Lower leg skin (tissue), 4 donors: Measurements from ENCODE around the gene LYSET. TPM values are rescaled to one million over a fixed set of nuclear protein-coding genes. Genes with fewer than 3 reads are reported as not detected.

Experiments
- DNase-seq, 2 donors: peaks; one replicate each; pipeline ENCODE4 v3.0.0-alpha.2; 2019; ENCODE audit warnings: low spot score in 2 of 2
- H3K4me3 ChIP-seq: fragments of 200-600 bp; sonication (generic); 2 replicates; pipeline ENCODE4 v1.5.1; 2017; ENCODE audit warnings: mild to moderate bottlenecking, low read depth; ENCODE audit not compliant: poor library complexity, severe bottlenecking
- CTCF ChIP-seq, 3 donors: fragments of 450-650 bp; IDR thresholded peaks; one replicate each; pipeline ENCODE4 v1.5.1; 2016; ENCODE audit warnings: antibody characterized with exemption in 3 of 3, mild to moderate bottlenecking in 3 of 3, moderate library complexity in 2 of 3
- POLR2A ChIP-seq, 2 donors: fragments of 450-650 bp; IDR thresholded peaks; one replicate each; pipeline ENCODE4 v1.6.1; 2016 to 2017; ENCODE audit warnings: antibody characterized with exemption in 2 of 2, mild to moderate bottlenecking in 1 of 2, moderate library complexity in 1 of 2
- WGBS, 2 donors: methylation state at CpG; one replicate each; pipeline ENCODE4 v1.1.5; 2018; 5-methylcytosine and 5-hydroxymethylcytosine counted together
- intact Hi-C: fragments of 100-400 bp; cut with DNase I; formaldehyde crosslinking; loops from one replicate; pipeline ENCODE4 v1.15.0; 2023; ENCODE audit warnings: low total_unique reads
- total RNA-seq, 4 donors: library from RNA; depleted of rRNA; stranded (reverse); fragments of >200 nt; gene quantifications; one replicate each; pipeline ENCODE4 v1.1.0, GENCODE V29; 2016

Gene LYSET
- total RNA-seq, 4 donors from 2014 or later: 3.1 to 9.1 (median 4.4) TPM

- DNase-seq: no peak
- 43 to 51% methylated on average over 10 of the region's 10 CpGs for WGBS, 2 donors
- intact Hi-C loops: no loop called here
Measured at GRCh38 chr14:93234798-93235197, 49.7 kb downstream of the LYSET start.

More at GRCh38 chr14:93234798-93235197, 49.7 kb downstream of the LYSET start:
- no peak overlapping the region for H3K4me3 ChIP-seq
- no peak for TF ChIP-seq POLR2A (IDR thresholded peaks at IDR 0.05)
- no peak for TF ChIP-seq CTCF (IDR thresholded peaks at IDR 0.05)

Other genes with a start within 250 kb of the LYSET start
- gene ITPK1, start 69.4 kb upstream of the LYSET start, total RNA-seq: 10 to 100 TPM; 37.5 to 47.5 (median 41.4) TPM
- 10 to 100 TPM; 24.7 to 26.4 (median 25.5) TPM for gene MOAP1, start 420 bp upstream of the LYSET start, total RNA-seq
- gene GON7, start 21.7 kb downstream of the LYSET start, total RNA-seq: 1 to 10 TPM; 4.0 to 8.4 (median 6.1) TPM
- gene UBR7, start 21.9 kb downstream of the LYSET start, total RNA-seq: 10 to 100 TPM; 20.3 to 36.5 (median 31.1) TPM
- 100 to 1,000 TPM in 1 of 4 donors, 10 to 100 TPM in 3; 19.7 to 114 (median 25.7) TPM for gene BTBD7, start 147.7 kb downstream of the LYSET start, total RNA-seq
- gene COX8C, start 161.9 kb downstream of the LYSET start, total RNA-seq: not detected
- under 1 TPM in 2 of 4 donors, not detected in 2; 0.06 to 0.27 TPM for gene UNC79, start 245.6 kb downstream of the LYSET start, total RNA-seq